ENCODE data around the gene SETD4. TPM values are rescaled to one million over a fixed set of nuclear protein-coding genes. Genes with fewer than 3 reads are reported as not detected.

SETD4 gene
- total and polyA plus RNA-seq, 2 of the 13 experiments (the other 11 are each of a cell fraction or from before 2014, with no cell fraction given), result 7.1 to 14.4 TPM

DNA sequence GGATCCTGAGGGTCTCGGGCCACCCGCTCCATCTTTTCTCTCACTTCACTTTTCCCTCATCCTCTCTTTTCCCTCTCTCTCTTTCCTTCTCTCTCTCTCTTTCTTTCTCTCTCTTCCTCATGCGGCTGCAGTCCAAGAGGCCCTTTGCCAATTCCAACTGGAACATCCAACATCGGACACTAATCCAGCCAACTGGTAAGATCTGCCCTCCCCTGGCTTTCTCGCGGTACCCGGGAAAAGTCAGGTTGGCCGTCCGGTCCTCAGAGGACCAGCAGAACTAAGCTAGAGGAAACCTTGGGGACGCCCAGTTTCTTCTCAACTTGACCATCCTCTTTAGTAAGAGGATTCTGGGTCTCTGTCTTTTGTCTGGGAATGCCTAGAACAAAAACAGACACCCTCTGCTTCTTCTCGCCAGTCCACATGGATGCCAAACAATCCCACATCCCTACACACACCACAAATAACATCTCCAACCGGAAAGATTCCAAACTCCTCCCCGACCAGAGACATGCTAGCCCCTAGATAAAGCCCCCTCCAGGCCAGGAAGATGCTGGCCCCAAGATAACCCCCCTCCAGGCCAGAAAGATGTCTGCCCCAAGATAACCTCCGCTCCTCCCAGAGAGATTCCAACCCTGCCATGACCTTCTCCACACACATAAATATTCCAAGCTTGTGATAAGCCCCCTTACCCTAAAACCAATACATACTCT, 3.2 kb upstream of the SETD4 start:
- H2AFZ ChIP-seq (ENCODE audit: low read length), result no peak overlapping the region
- ChIA-PET CTCF (ENCODE audit: low intra/inter-chr PET ratio, low total read pairs) (no interaction called here), POLR2A (interaction anchor here (1.3 kb wide), 1 partner anchor 10 kb away, joined by 4 read pairs; no protein-coding TSS in a partner anchor)
- no peaks in the 10 kb centered on the region for H4K20me1 ChIP-seq (ENCODE audit: insufficient read depth, low read length)
- peaks cover 44% of the 10 kb centered on the region for H3K4me1 ChIP-seq (ENCODE audit: insufficient read depth, low read length)
- no peak for ATAC-seq
- WGBS (ENCODE audit: low lambda C conversion rate), result 83% methylated on average over 14 of the region's 14 CpGs
- no peaks in the 10 kb centered on the region for H3K27me3 ChIP-seq (ENCODE audit: control insufficient read depth in 1 of 2, insufficient read depth in 2 of 2, low read length in 2 of 2)
- no peak overlapping the region for H3K9ac ChIP-seq (ENCODE audit: insufficient read depth, low read depth, low read length)
- H3K27ac ChIP-seq (ENCODE audit: extremely low read length, insufficient read depth, low read length), result no peak overlapping the region
- TF ChIP-seq ZNF224 (CRISPR knock-in tag; IDR thresholded peaks at IDR 0.05), result no peak
- no peak for TF ChIP-seq SIN3A (IDR thresholded peaks at IDR 0.05; ENCODE audit: borderline replicate concordance, low read depth, low read length)
- no peak for TF ChIP-seq BRF2 (CRISPR knock-in tag; IDR thresholded peaks at IDR 0.05)
- TF ChIP-seq, protein P1, sequence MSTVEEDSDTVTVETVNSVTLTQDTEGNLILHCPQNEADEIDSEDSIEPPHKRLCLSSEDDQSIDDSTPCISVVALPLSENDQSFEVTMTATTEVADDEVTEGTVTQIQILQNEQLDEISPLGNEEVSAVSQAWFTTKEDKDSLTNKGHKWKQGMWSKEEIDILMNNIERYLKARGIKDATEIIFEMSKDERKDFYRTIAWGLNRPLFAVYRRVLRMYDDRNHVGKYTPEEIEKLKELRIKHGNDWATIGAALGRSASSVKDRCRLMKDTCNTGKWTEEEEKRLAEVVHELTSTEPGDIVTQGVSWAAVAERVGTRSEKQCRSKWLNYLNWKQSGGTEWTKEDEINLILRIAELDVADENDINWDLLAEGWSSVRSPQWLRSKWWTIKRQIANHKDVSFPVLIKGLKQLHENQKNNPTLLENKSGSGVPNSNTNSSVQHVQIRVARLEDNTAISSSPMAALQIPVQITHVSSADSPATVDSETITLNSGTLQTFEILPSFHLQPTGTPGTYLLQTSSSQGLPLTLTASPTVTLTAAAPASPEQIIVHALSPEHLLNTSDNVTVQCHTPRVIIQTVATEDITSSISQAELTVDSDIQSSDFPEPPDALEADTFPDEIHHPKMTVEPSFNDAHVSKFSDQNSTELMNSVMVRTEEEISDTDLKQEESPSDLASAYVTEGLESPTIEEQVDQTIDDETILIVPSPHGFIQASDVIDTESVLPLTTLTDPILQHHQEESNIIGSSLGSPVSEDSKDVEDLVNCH (CRISPR knock-in tag; IDR thresholded peaks at IDR 0.05), result no peak
- TF ChIP-seq PAWR (CRISPR knock-in tag; IDR thresholded peaks at IDR 0.05; ENCODE audit: borderline replicate concordance), result no peak
- TF ChIP-seq KDM6A (CRISPR knock-in tag; IDR thresholded peaks at IDR 0.05; ENCODE audit: low read depth), result no peak
- TF ChIP-seq TCF12 (IDR thresholded peaks at IDR 0.05), result no peak
- no peak for TF ChIP-seq TCF12 (CRISPR knock-in tag; IDR thresholded peaks at IDR 0.05)
- no peak for TF ChIP-seq NFATC3 (CRISPR knock-in tag; IDR thresholded peaks at IDR 0.05)
- TF ChIP-seq ZNF451 (CRISPR knock-in tag; IDR thresholded peaks at IDR 0.05), result no peak
- TF ChIP-seq FOXC1 (CRISPR knock-in tag; IDR thresholded peaks at IDR 0.05; ENCODE audit: borderline replicate concordance), result no peak
- no peak for TF ChIP-seq REPIN1 (CRISPR knock-in tag; IDR thresholded peaks at IDR 0.05; ENCODE audit: borderline replicate concordance, low read depth)
- H3K9me3 ChIP-seq (ENCODE audit: low read length), result no peaks in the 10 kb centered on the region
- DNase-seq (ENCODE audit: low spot score), result no peak
- H3K4me3 ChIP-seq (replicated peaks in 1 of 3; ENCODE audit: insufficient read depth in 1 of 3, low read depth in 2 of 3, low read length in 3 of 3), result no peak overlapping the region
- peaks cover 4% of the 10 kb centered on the region for H3K79me2 ChIP-seq (ENCODE audit: insufficient read depth, low read length)
- 0 out of 5 replicates have a peak, but pooled peaks cover 0 to 2% of the 10 kb centered on the region in 2 experiments for H3K36me3 ChIP-seq (replicated peaks in 1 of 2; ENCODE audit: control insufficient read depth in 1 of 2, insufficient read depth in 2 of 2, low read length in 2 of 2)
- no peak for FAIRE-seq
- intact Hi-C loops (cut with micrococcal nuclease; ENCODE audit: unreplicated experiment), result loop anchor here (5.0 kb wide), 1 partner anchor 49 kb away; no protein-coding TSS in a partner anchor
- no TSS peak for BruUV-seq (replicated peaks)
- H3K4me2 ChIP-seq (ENCODE audit: low read depth, low read length), result no peak overlapping the region
- in situ Hi-C loops (cut with HindIII; ENCODE audit: extremely low pct_ligation_motif_present, low pct_unique_long_range_greater_than_20kb), result no loop called here

Data from HepG2 (cell line).